ENCODE measurements around the gene SGTA. TPM values are rescaled to one million over a fixed set of nuclear protein-coding genes. Genes with fewer than 3 reads are reported as not detected.

Gene SGTA
- total and polyA plus RNA-seq, 12 donors = 28.2 to 104 (median 54.9) TPM

- H3K36me3 ChIP-seq (replicated peaks in 1 of 2) = peaks cover 0 to 9% of the 10 kb centered on the region in 2 donors
- intact Hi-C loops (cut with DNase I) = no loop called here
- no peaks in the 10 kb centered on the region for H3K27me3 ChIP-seq
- no peak for DNase-seq
- no peak overlapping the region for H3K4me3 ChIP-seq
- H3K4me1 ChIP-seq (replicated peaks in 1 of 2) = peaks cover 0 to 3% of the 10 kb centered on the region in 2 donors
- WGBS, 4 donors = 85 to 97% (median 94%) methylated on average over 13 to 16 of the region's 16 CpGs
- no peak overlapping the region for H3K27ac ChIP-seq
- TF ChIP-seq POLR2A (IDR thresholded peaks at IDR 0.05) = no peak
- TF ChIP-seq CTCF (IDR thresholded peaks at IDR 0.05) = no peak
- no peaks in the 10 kb centered on the region for H3K9me3 ChIP-seq (replicated peaks in 1 of 3)
Observed at GRCh38 chr19:2791440-2791839, 8.4 kb upstream of the SGTA start.

DNA sequence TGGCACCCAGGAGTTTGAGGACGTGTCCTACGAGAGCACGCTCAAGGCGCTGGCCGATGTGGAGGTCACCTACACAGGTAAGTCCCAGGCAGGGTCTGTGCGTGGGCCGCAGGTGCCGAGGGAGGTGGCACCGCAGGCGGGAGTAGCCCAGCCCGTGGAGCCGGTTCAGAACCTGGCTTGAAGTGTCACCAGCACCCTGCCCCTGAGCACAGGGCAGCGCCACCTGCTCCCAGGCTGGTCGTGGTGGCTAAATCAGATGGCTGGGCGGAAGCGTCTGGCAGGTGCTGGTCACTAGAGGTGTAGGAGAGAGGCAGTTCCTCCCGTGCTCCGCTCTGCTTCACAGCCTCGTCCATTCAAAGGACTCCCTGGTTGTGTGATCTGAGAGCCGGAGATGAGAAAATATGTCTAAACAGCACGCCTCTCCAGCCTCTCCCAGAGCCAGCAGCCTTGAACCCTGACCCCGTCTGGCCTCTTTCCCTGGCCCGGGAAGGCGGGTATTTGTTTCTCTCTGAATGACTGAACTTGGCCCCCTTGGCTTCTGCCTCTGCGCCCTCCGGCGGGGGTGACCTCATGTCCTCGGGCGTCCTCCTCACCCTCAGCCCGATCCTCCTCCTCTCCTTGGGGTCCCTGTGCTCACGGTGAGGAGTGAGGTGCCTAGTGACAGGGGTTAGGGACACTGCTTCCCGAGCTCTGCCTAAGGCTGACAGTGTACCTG is 7.6 kb upstream of the SGTA start:
- Histone ChIP-seq H3K27ac (no peak overlapping the region), H3K27me3 (no peaks in the 10 kb centered on the region), H3K36me3 (replicated peaks in 1 of 2) (peaks cover 0 to 9% of the 10 kb centered on the region in 2 donors), H3K4me1 (replicated peaks in 1 of 2) (peaks cover 6 to 11% of the 10 kb centered on the region in 2 donors), H3K9me3 (replicated peaks in 1 of 3) (no peaks in the 10 kb centered on the region), H3K4me3 (no peak overlapping the region)
- intact Hi-C loops (cut with DNase I) = no loop called here
- DNase-seq = no peak
- TF ChIP-seq POLR2A (IDR thresholded peaks at IDR 0.05) = no peak
- TF ChIP-seq CTCF (IDR thresholded peaks at IDR 0.05) = no peak
- 87 to 94% (median 93%) methylated on average over 25 to 32 of the region's 32 CpGs for whole genome bisulfite sequencing, 4 donors

DNA sequence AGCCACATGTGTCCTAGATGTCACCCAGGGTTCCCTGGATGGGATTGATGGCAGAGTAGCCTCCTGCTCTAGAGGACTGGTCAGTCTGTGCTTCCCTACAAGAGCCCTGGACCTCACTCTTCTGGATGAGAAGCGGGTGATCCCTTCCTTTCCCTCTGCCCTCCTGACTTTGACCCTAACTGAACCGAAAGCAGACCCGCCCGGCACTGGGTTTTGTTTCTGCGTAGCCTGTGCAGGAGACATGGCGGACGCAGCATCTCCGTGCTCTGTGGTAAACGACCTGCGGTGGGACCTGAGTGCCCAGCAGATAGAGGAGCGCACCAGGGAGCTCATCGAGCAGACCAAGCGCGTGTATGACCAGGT is 7.1 kb upstream of the SGTA start:
- TF ChIP-seq POLR2A (IDR thresholded peaks at IDR 0.05) = no peak
- TF ChIP-seq CTCF (IDR thresholded peaks at IDR 0.05) = no peak

DNA sequence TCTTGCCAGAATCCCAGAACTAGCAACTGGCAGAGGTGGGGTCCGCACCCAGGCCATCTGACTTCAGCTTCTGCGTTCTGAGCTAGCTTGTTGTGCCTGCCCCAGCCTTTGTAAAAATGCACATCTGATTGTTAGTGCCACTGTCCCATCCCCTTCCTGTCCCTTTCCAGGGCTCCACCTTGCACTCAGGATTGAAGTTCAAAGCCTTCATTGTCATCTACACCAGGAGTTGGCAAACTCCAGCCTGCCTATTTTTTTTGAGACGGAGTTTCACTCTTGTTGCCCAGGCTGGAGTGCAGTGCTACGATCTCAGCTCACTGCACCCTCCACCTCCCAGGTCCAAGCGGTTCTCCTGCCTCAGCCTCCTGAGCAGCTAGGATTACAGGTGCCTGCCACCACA is 5.2 kb upstream of the SGTA start:
- Histone ChIP-seq H3K4me1 (replicated peaks in 1 of 2) (peaks cover 11 to 27% of the 10 kb centered on the region in 2 donors), H3K4me3 (no peak overlapping the region), H3K27me3 (no peaks in the 10 kb centered on the region), H3K36me3 (replicated peaks in 1 of 2) (no peaks in the 10 kb centered on the region), H3K27ac (no peak overlapping the region), H3K9me3 (replicated peaks in 1 of 3) (no peaks in the 10 kb centered on the region)
- DNase-seq = no peak
- intact Hi-C loops (cut with DNase I) = no loop called here
- 90 to 96% (median 94%) methylated on average over 5 of the region's 5 CpGs for WGBS, 4 donors
- TF ChIP-seq POLR2A (IDR thresholded peaks at IDR 0.05) (no peak), CTCF (IDR thresholded peaks at IDR 0.05) (no peak)

More for the DNA sequence above, 7.1 kb upstream of the SGTA start:
- 90 to 97% (median 94%) methylated on average over 14 of the region's 14 CpGs for WGBS, 4 donors
- Histone ChIP-seq H3K4me3 (no peak overlapping the region), H3K27ac (no peak overlapping the region), H3K9me3 (replicated peaks in 1 of 3) (no peaks in the 10 kb centered on the region), H3K27me3 (no peaks in the 10 kb centered on the region), H3K36me3 (replicated peaks in 1 of 2) (peaks cover 0 to 8% of the 10 kb centered on the region in 2 donors), H3K4me1 (replicated peaks in 1 of 2) (peaks cover 7 to 11% of the 10 kb centered on the region in 2 donors)
- no peak for DNase-seq
- intact Hi-C loops (cut with DNase I) = no loop called here
